Measurements from ENCODE around the gene FASTK. TPM values are rescaled to one million over a fixed set of nuclear protein-coding genes. Genes with fewer than 3 reads are reported as not detected.
A peak's percentile ranks its signal among the peaks of the same experiment; 100 is the strongest.

The FASTK gene
- total and polyA plus RNA-seq, 5 experiments from 2014 or later = 38.8 to 145 (median 63.6) TPM

- POLR2A ChIA-PET = interaction anchor here (0.5 to 0.9 kb wide), 2 partner anchors 46 to 752 kb away, joined by 4 to 5 read pairs; no protein-coding TSS in a partner anchor
- Mint-ChIP-seq H3K36me3 (peaks cover 0 to 45% (median 7%) of the 10 kb centered on the region in 3 donors), H3K27ac (peak overlapping the region in 2 of 10 donors; percentile 64 to 75), H3K4me1 (peaks cover 0 to 12% (median 7%) of the 10 kb centered on the region in 4 donors), H3K27me3 (peaks cover 0 to 16% (median 1%) of the 10 kb centered on the region in 5 donors), H3K4me3 (no peak overlapping the region), H3K9me3 (no peaks in the 10 kb centered on the region)
- peak; percentile 98 to 100 for ATAC-seq
- peak; percentile 67 to 89 (median 81) for DNase-seq
Observed at GRCh38 chr7:151123822-151124464, 43.3 kb upstream of the FASTK start.

DNA sequence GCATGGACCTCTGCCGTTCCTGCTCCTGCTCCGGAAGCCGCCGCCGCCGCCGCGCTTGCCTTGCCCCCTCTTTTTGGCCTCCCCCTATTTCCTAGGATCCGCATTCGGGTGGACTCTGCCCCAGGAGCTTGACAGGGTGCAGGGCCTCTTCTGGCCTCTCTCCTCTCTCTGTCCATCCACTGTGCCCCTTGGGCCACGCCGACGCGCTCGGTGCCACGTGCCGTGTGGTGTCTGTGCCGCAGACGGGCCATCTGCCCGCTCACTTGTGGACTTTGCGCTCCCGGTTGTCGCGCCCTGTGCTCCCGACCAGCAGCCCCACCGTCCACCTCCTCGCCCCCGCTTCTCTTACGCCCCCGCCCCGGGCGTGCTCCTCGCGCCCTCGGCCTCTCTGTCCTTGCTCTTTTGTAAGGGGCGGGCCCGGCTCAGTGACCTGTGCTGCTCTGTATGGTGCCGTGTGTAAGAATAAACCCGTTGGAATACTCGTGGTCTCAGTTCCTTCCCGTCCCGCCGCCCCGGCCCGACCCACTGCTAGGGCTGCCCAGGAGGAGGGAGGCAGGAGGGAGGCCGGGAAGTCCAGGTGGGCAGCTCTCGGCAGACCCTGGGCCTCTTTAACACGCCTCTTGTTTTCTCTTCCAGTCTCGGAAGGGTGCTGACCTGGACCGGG, 42.7 kb upstream of the FASTK start:
- H3K4me3 Mint-ChIP-seq = no peak overlapping the region
- H3K9me3 Mint-ChIP-seq = no peaks in the 10 kb centered on the region
- no peak for DNase-seq
- no peak for ATAC-seq
- H3K27me3 Mint-ChIP-seq = peaks cover 0 to 17% (median 1%) of the 10 kb centered on the region in 5 donors
- peak overlapping the region in 1 of 10 donors; percentile 64 for H3K27ac Mint-ChIP-seq
- H3K36me3 Mint-ChIP-seq = peaks cover 0 to 43% (median 7%) of the 10 kb centered on the region in 3 donors
- POLR2A ChIA-PET = interaction anchor here (0.5 to 0.9 kb wide), 2 partner anchors 47 to 752 kb away, joined by 4 to 5 read pairs; no protein-coding TSS in a partner anchor
- peaks cover 0 to 15% (median 7%) of the 10 kb centered on the region in 4 donors for H3K4me1 Mint-ChIP-seq

DNA sequence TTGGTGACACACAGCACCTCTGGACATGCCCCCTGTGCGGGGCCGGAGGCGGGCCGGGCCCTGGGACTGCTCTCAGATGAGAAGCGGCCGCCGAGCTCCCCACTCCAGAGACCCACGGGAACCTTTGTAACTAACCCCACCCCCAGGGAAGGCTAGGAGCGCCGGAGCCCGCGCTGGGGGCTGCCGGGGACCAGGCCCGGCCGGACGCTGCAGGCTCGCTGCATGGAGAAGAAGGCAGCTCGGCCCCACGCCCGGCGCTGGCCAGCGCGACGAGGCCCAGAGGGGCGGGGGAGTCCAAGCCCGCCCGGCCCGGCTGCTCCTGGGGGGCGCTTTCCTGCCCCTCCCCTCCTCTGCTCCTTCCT, 42.2 kb upstream of the FASTK start:
- no peak for ATAC-seq

GRCh38 chr7:151122276-151122675, 41.7 kb upstream of the FASTK start:
- H3K4me3 Mint-ChIP-seq = no peak overlapping the region
- no peak for DNase-seq
- H3K4me1 Mint-ChIP-seq = peaks cover 3 to 15% (median 9%) of the 10 kb centered on the region in 4 donors
- POLR2A ChIA-PET = no interaction called here
- no peak overlapping the region for H3K27ac Mint-ChIP-seq
- H3K9me3 Mint-ChIP-seq = no peaks in the 10 kb centered on the region
- H3K36me3 Mint-ChIP-seq = peaks cover 0 to 43% (median 7%) of the 10 kb centered on the region in 3 donors
- ATAC-seq = no peak
- peaks cover 0 to 17% (median 1%) of the 10 kb centered on the region in 5 donors for H3K27me3 Mint-ChIP-seq

More for the DNA sequence above, 42.2 kb upstream of the FASTK start:
- no peak overlapping the region for H3K4me3 Mint-ChIP-seq
- POLR2A ChIA-PET = no interaction called here
- no peak for DNase-seq
- peaks cover 0 to 43% (median 7%) of the 10 kb centered on the region in 3 donors for H3K36me3 Mint-ChIP-seq
- no peaks in the 10 kb centered on the region for H3K9me3 Mint-ChIP-seq
- peaks cover 0 to 15% (median 7%) of the 10 kb centered on the region in 4 donors for H3K4me1 Mint-ChIP-seq
- H3K27ac Mint-ChIP-seq = no peak overlapping the region
- H3K27me3 Mint-ChIP-seq = peaks cover 0 to 17% (median 1%) of the 10 kb centered on the region in 5 donors

GRCh38 chr7:151121380-151122170, 41.0 kb upstream of the FASTK start:
- Mint-ChIP-seq H3K4me3 (no peak overlapping the region), H3K4me1 (peaks cover 3 to 15% (median 10%) of the 10 kb centered on the region in 4 donors), H3K9me3 (no peaks in the 10 kb centered on the region), H3K27ac (peak overlapping the region in 2 of 10 donors; percentile 35 to 84), H3K27me3 (peaks cover 0 to 17% (median 1%) of the 10 kb centered on the region in 5 donors), H3K36me3 (peaks cover 0 to 43% (median 7%) of the 10 kb centered on the region in 3 donors)
- POLR2A ChIA-PET = interaction anchor here (0.7 kb wide), 1 partner anchor 17 kb away, joined by 3 read pairs; no protein-coding TSS in a partner anchor
- ATAC-seq = no peak
- no peak for DNase-seq

DNA sequence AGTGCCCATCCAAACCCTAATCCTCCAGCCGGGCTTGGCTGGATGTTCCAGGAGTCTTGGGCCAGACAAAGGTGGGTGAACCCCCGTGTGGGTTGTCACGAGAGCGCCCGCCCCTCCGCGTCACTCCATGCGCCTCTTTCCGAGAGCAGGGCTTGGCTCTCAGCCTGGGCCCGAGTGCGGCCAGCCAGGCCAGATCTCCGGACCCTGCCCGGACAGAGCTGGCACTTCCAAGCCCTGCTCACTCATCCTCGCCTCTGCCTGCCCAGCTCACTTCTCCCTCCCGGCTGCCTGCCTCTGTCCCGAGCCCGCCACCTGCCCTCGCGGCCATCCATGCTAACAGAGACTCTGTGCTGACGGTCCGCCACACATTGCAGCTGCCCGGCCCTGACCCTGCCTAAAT, 40.3 kb upstream of the FASTK start:
- Mint-ChIP-seq H3K4me3 (no peak overlapping the region), H3K36me3 (peaks cover 0 to 43% (median 7%) of the 10 kb centered on the region in 3 donors), H3K4me1 (peaks cover 4 to 18% (median 11%) of the 10 kb centered on the region in 4 donors), H3K27me3 (peaks cover 0 to 18% (median 1%) of the 10 kb centered on the region in 5 donors), H3K9me3 (no peaks in the 10 kb centered on the region), H3K27ac (no peak overlapping the region)
- no peak for ATAC-seq
- POLR2A ChIA-PET = interaction anchor here (0.7 kb wide), 1 partner anchor 16 kb away, joined by 3 read pairs; no protein-coding TSS in a partner anchor
- no peak for DNase-seq

DNA sequence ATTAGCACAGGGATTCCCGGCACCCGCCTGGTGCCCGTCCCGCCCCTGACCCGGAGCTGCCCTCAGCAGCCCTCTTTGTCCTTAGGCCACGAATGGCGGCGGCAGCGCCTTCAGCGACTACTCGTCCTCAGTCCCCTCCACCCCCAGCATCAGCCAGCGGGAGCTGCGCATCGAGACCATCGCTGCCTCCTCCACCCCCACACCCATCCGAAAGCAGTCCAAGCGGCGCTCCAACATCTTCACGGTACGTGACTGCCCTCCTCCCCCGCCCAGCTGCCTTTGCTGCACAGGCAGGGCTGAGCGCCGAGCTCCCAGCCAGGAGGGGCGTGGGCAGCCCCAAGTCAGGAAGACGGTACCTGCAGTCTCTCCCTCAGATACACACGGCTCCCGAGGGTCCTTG, 39.3 kb upstream of the FASTK start:
- Mint-ChIP-seq H3K27ac (no peak overlapping the region), H3K4me1 (peaks cover 5 to 21% (median 11%) of the 10 kb centered on the region in 4 donors), H3K9me3 (no peaks in the 10 kb centered on the region), H3K27me3 (peaks cover 0 to 14% (median 1%) of the 10 kb centered on the region in 5 donors), H3K36me3 (peaks cover 0 to 38% (median 4%) of the 10 kb centered on the region in 3 donors), H3K4me3 (no peak overlapping the region)
- no peak for ATAC-seq
- POLR2A ChIA-PET = interaction anchor here (0.8 kb wide), 1 partner anchor 101 kb away, joined by 3 read pairs; no protein-coding TSS in a partner anchor
- no peak for DNase-seq

DNA sequence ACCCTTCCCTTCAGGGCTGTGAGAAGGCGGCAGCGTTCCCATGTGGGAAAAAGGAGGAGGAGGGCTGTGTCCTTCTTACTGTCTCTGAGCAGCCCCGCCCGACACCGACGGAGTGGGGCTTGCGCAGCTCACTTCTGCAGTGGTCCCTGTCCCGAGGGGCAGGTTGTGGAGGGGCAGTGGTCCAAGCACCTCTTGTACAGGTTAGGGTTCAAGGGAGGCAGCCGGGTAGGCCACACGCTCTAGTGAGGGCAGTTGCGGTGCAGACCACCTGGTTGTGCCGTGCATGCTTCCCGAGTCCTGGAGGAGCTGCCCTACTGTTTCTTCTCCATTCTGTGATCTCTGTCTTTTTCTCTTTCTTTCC, 38.4 kb upstream of the FASTK start:
- peak overlapping the region in 1 of 10 donors; percentile 56 for H3K27ac Mint-ChIP-seq
- H3K4me3 Mint-ChIP-seq = peak overlapping the region in 4 of 10 donors; percentile 24 to 66 (median 44)
- no peaks in the 10 kb centered on the region for H3K9me3 Mint-ChIP-seq
- H3K4me1 Mint-ChIP-seq = peaks cover 5 to 21% (median 10%) of the 10 kb centered on the region in 4 donors
- POLR2A ChIA-PET = no interaction called here
- DNase-seq (no peak), ATAC-seq (no peak)
- H3K36me3 Mint-ChIP-seq = peaks cover 0 to 36% (median 0%) of the 10 kb centered on the region in 3 donors
- peaks cover 0 to 10% (median 1%) of the 10 kb centered on the region in 5 donors for H3K27me3 Mint-ChIP-seq

DNA sequence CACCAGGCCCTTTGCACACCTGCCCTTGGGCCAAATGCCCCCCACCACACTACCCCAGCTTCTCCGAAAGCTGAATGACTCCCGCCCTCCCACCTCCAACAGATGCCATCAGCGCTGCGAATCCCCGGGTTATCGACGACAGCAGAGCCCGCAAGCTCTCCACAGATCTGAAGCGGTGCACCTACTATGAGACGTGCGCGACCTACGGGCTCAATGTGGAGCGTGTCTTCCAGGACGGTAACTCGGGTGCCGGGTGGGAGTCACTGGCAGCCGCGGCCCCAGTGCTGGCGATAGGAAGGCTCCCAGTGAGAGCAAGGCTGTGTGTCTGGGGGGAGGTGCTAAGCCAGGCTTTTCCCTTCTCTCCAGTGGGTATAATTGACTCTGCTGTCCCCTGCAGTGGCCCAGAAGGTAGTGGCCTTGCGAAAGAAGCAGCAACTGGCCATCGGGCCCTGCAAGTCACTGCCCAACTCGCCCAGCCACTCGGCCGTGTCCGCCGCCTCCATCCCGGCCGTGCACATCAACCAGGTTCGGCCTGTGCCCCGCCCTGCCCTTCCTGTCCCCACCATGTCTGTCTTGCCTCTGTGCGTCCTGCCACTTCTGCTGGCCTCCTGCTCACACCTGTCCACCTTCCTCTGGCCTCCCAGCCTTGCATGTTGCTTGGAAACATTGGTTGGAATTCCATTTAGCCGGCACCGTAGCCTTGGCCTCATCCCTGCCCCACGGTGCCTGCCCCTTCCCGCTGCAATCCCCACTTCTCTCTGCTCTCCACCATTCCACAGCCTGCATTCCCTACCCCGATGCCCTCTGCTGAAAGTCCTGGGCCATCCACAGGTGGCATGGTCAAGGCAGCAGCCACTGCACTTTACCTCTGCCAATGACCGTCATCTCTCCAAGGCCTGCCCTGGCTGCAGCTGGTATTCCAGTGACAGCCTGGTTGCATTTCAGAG, 37.8 kb upstream of the FASTK start:
- DNase-seq (no peak), ATAC-seq (no peak)
- H3K36me3 Mint-ChIP-seq = peaks cover 0 to 29% (median 0%) of the 10 kb centered on the region in 3 donors
- POLR2A ChIA-PET = interaction anchor here (1.2 kb wide), 1 partner anchor 100 kb away, joined by 3 read pairs; no protein-coding TSS in a partner anchor
- no peaks in the 10 kb centered on the region for H3K9me3 Mint-ChIP-seq
- H3K4me3 Mint-ChIP-seq = peak overlapping the region in 7 of 10 donors; percentile 22 to 73 (median 58)
- H3K27ac Mint-ChIP-seq = peak overlapping the region in 6 of 10 donors; percentile 25 to 93 (median 88)
- H3K4me1 Mint-ChIP-seq = peaks cover 0 to 16% (median 9%) of the 10 kb centered on the region in 4 donors
- peaks cover 0 to 14% (median 2%) of the 10 kb centered on the region in 5 donors for H3K27me3 Mint-ChIP-seq

- Mint-ChIP-seq H3K9me3 (no peaks in the 10 kb centered on the region), H3K36me3 (peaks cover 0 to 27% (median 0%) of the 10 kb centered on the region in 3 donors), H3K4me1 (peaks cover 0 to 16% (median 9%) of the 10 kb centered on the region in 4 donors), H3K27me3 (peaks cover 0 to 22% (median 2%) of the 10 kb centered on the region in 5 donors), H3K27ac (peak overlapping the region; percentile 63 to 93 (median 86)), H3K4me3 (peak overlapping the region; percentile 58 to 82 (median 72))
- ATAC-seq = peak; percentile 76 to 80
- POLR2A ChIA-PET = interaction anchor here (0.5 to 1.2 kb wide), 2 partner anchors 12 to 99 kb away, joined by 3 to 5 read pairs; no protein-coding TSS in a partner anchor
- DNase-seq = peak in 6 of 10 donors; percentile 17 to 50 (median 39)
Observed at GRCh38 chr7:151117565-151117964, 37.0 kb upstream of the FASTK start.

Measured in naive thymus-derived CD8-positive, alpha-beta T cell (primary cell).